IMR-90 (cell line): ENCODE measurements around the gene CNNM3. TPM values are rescaled to one million over a fixed set of nuclear protein-coding genes. Genes with fewer than 3 reads are reported as not detected.

Experiments used
- ATAC-seq: fragments of 200-7000 bp; cut with Tn5 transposase; 2 replicates; pipeline ENCODE4 v1.9.1; 2020; ENCODE audit warnings: low read depth, mild to moderate bottlenecking, moderate library complexity
- BruUV-seq: library from RNA; stranded (reverse); fragments of 400-500 nt; replicated peaks from 2 replicates; lab custom pipeline; 2021; lab: Mats Ljungman, UMichigan
- CTCF ChIA-PET: fragments of 300-600 bp; formaldehyde crosslinking; extraction: SDS; loops from one replicate; lab custom pipeline; 2021; ENCODE audit warnings: antibody characterized with exemption; lab: Yijun Ruan, JAX
- POLR2A ChIA-PET: fragments of 300-600 bp; sonication (Branson Sonifier 250); formaldehyde crosslinking; loops from one replicate; lab custom pipeline; 2022; ENCODE audit warnings: antibody characterized with exemption; ENCODE audit not compliant: unreplicated experiment; lab: Charles Lee
- DNase-seq: peaks from one replicate; pipeline ENCODE4 v3.0.0; 2013
- H2AFZ ChIP-seq: replicated peaks from 2 replicates; pipeline ENCODE3; 2013; ENCODE audit warnings: low read length, mild to moderate bottlenecking; ENCODE audit not compliant: poor library complexity
- H2AK5ac ChIP-seq: 2 replicates; pipeline ENCODE4 v1.6.1; 2013; ENCODE audit warnings: low read depth, low read length, inconsistent platforms
- H2AK9ac ChIP-seq: replicated peaks from 2 replicates; pipeline ENCODE3; 2013; ENCODE audit warnings: mild to moderate bottlenecking, low read depth, low read length, moderate library complexity; ENCODE audit not compliant: poor library complexity
- H2BK120ac ChIP-seq: 2 replicates; pipeline ENCODE4 v1.6.1; 2013; ENCODE audit warnings: low read depth, low read length, inconsistent platforms
- H2BK15ac ChIP-seq: 3 replicates; pipeline ENCODE4 v1.6.1; 2013; ENCODE audit warnings: low read depth, low read length, inconsistent platforms
- H2BK20ac ChIP-seq: 2 replicates; pipeline ENCODE4 v1.6.1; 2013; ENCODE audit warnings: low read depth, mild to moderate bottlenecking, inconsistent platforms, low read length, moderate library complexity
- H2BK5ac ChIP-seq: 2 replicates; pipeline ENCODE4 v1.6.1; 2013; ENCODE audit warnings: mild to moderate bottlenecking, low read depth, low read length, inconsistent platforms; ENCODE audit not compliant: poor library complexity, severe bottlenecking
- H3K14ac ChIP-seq: replicated peaks from 2 replicates; pipeline ENCODE4 v1.6.1; 2013; ENCODE audit warnings: low read depth, low read length, inconsistent platforms
- H3K18ac ChIP-seq: 2 replicates; pipeline ENCODE4 v1.6.1; 2013; ENCODE audit warnings: low read depth, low read length, control low read depth
- H3K23ac ChIP-seq: 2 replicates; pipeline ENCODE4 v1.6.1; 2013; ENCODE audit warnings: low read depth, low read length, inconsistent platforms
- H3K27ac ChIP-seq: 2 replicates; pipeline ENCODE4 v1.5.1; 2013; ENCODE audit warnings: mild to moderate bottlenecking, control low read depth, low read length; ENCODE audit not compliant: insufficient read depth
- H3K27me3 ChIP-seq: 2 replicates; pipeline ENCODE4 v1.6.1; 2013; ENCODE audit warnings: low read length; ENCODE audit not compliant: control insufficient read depth, insufficient read depth
- H3K36me3 ChIP-seq: 2 replicates; pipeline ENCODE4 v1.6.1; 2013; ENCODE audit warnings: low read length, mixed read lengths; ENCODE audit not compliant: control insufficient read depth, insufficient read depth
- H3K4ac ChIP-seq: 2 replicates; pipeline ENCODE4 v1.6.1; 2013; ENCODE audit warnings: low read depth, low read length, inconsistent platforms
- H3K4me1 ChIP-seq: 2 replicates; pipeline ENCODE4 v1.6.1; 2013; ENCODE audit warnings: low read length, mixed read lengths; ENCODE audit not compliant: control insufficient read depth, insufficient read depth
- H3K4me2 ChIP-seq: 2 replicates; pipeline ENCODE4 v1.6.1; 2013; ENCODE audit warnings: low read depth, mild to moderate bottlenecking, control low read depth, low read length, moderate library complexity
- H3K4me3 ChIP-seq: 2 replicates; pipeline ENCODE4 v1.5.1; 2013; ENCODE audit warnings: low read depth, mild to moderate bottlenecking, control low read depth, low read length, moderate library complexity; ENCODE audit not compliant: insufficient read depth
- H3K56ac ChIP-seq: 2 replicates; pipeline ENCODE4 v1.6.1; 2013; ENCODE audit warnings: low read length, inconsistent platforms; ENCODE audit not compliant: insufficient read depth; ENCODE audit errors: extremely low read depth
- H3K79me1 ChIP-seq, 2 experiments: 2 replicates each; pipeline ENCODE4 v1.6.1; 2013; ENCODE audit warnings: low read length in 2 of 2, inconsistent platforms in 1 of 2, low read depth in 1 of 2
- H3K9ac ChIP-seq: 2 replicates; pipeline ENCODE4 v1.6.1; 2013; ENCODE audit warnings: low read depth, low read length, control low read depth
- H3K9me1 ChIP-seq: 2 replicates; pipeline ENCODE4 v1.6.1; 2013; ENCODE audit warnings: low read length, inconsistent platforms; ENCODE audit not compliant: insufficient read depth
- H3K9me3 ChIP-seq: 2 replicates; pipeline ENCODE4 v1.6.1; 2013; ENCODE audit warnings: low read length; ENCODE audit not compliant: control insufficient read depth, insufficient read depth
- H4K20me1 ChIP-seq: 2 replicates; pipeline ENCODE4 v1.6.1; 2013; ENCODE audit warnings: low read length, inconsistent platforms; ENCODE audit not compliant: insufficient read depth
- H4K5ac ChIP-seq: 2 replicates; pipeline ENCODE4 v1.6.1; 2013; ENCODE audit warnings: mild to moderate bottlenecking, low read depth, low read length, control low read depth
- H4K8ac ChIP-seq, 2 experiments: 2 replicates each; pipeline ENCODE4 v1.6.1; 2013; ENCODE audit warnings: low read depth in 2 of 2, low read length in 2 of 2, control low read depth in 1 of 2, inconsistent platforms in 1 of 2
- H4K91ac ChIP-seq: 2 replicates; pipeline ENCODE4 v1.6.1; 2013; ENCODE audit warnings: low read depth, low read length, inconsistent platforms; ENCODE audit not compliant: insufficient read depth
- MAFK ChIP-seq: IDR thresholded peaks from 2 replicates; pipeline ENCODE4 v1.6.1; 2012; ENCODE audit warnings: low read depth, low read length, improper control_type of control experiment
- RAD21 ChIP-seq: IDR thresholded peaks from 2 replicates; pipeline ENCODE4 v1.6.1; 2012; ENCODE audit warnings: low read length, improper control_type of control experiment
- whole genome bisulfite sequencing, 2 experiments: methylation state at CpG; one replicate each; pipeline versions ENCODE4 v1.1.5 to v1.1.7; 2013; ENCODE audit warnings: missing lambda C conversion rate in 2 of 2; ENCODE audit not compliant: insufficient read length in 1 of 2; ENCODE audit errors: extremely low coverage in 2 of 2; 5-methylcytosine and 5-hydroxymethylcytosine counted together
- dilution Hi-C: fragments of 300-500 bp; cut with HindIII; formaldehyde crosslinking; loops from one replicate; pipeline ENCODE4 v1.14.3; 2018; ENCODE audit warnings: low sequenced_read_pairs; ENCODE audit not compliant: unreplicated experiment
- in situ Hi-C: fragments of 300-500 bp; cut with MboI; formaldehyde crosslinking; loops from 3 replicates; pipeline ENCODE4 v1.14.3; 2019; ENCODE audit warnings: low sequenced_read_pairs, inconsistent platforms, mixed read lengths
- intact Hi-C: fragments of 100-400 bp; cut with micrococcal nuclease; formaldehyde crosslinking; loops from 2 replicates; pipeline ENCODE4 v1.10.0; 2022
- polyA plus RNA-seq, 3 experiments: library from polyadenylated mRNA; depleted of rRNA; stranded (reverse); fragments of >200 nt; gene quantifications; 2 replicates each; pipeline ENCODE4 v1.2.3, GENCODE V29; 2012; ENCODE audit warnings: low replicate concordance in 1 of 3
- total RNA-seq: library from RNA; depleted of rRNA; stranded (reverse); fragments of >200 nt; gene quantifications from 2 replicates; pipeline ENCODE4 v1.2.3, GENCODE V29; 2012

The CNNM3 gene
- total and polyA plus RNA-seq, 2 of the 4 experiments (the other 2 are of a cell fraction): 2.3 to 6.1 TPM

DNA sequence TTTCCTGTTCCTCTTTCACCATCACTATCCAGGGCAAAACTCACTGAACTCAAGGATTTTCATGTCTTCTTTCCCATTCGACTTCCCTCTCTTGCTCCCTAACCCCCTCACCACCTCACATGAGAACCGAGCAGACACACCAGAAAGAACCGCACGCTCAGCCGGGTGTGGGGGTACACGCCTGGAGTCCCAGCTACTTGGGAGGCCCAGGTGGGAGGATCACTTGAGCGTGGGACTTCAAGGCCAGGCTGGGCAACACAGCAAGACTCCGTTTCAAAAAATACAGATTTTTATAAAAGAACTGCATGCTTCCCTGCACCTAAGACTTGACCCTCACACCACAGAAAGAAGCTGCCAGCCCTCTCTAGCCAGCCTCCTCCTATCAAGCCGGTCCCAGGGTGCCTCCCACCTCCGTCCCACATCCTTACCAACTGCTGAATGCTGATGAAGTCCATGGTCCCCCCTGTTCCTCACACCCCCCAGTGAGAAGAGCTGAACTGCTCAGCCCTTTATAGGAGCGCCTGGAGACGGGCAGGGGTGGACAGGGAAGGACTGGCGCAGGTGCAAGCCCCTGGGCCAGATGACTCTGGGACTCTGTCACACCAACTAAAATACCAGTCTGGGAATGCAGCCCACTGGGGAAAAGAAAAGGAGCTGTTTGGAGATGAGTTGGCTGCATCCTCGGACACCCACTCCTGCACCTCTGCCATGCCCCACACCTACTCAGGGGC, 27.6 kb downstream of the CNNM3 start, which contains the start of gene ANKRD23:
ANKRD23 (minus strand) TSS at position 484 of the 731 bp plus-strand sequence; CDS start at position 455, 29 bp downstream.
- ATAC-seq (no peak), DNase-seq (no peak)
- Histone ChIP-seq H2BK15ac (no peak within 1 kb of the TSS), H3K23ac (no peak within 1 kb of the TSS), H3K4ac (no peak within 1 kb of the TSS), H3K36me3 (peaks cover 12% of the 10 kb centered on the region), H3K56ac (no peak within 1 kb of the TSS), H2AK5ac (no peak within 1 kb of the TSS), H3K9me1 (no peaks in the 10 kb centered on the region), H2BK120ac (no peak within 1 kb of the TSS), H3K9ac (no peak within 1 kb of the TSS), H2BK5ac (no peak within 1 kb of the TSS), H4K91ac (no peak within 1 kb of the TSS), H3K4me1 (no peaks in the 10 kb centered on the region), H2AFZ (no peak within 1 kb of the TSS), H2AK9ac (no peak within 1 kb of the TSS), H2BK20ac (no peak within 1 kb of the TSS), H3K14ac (no peak within 1 kb of the TSS), H4K8ac (no peak within 1 kb of the TSS), H4K5ac (no peak within 1 kb of the TSS), H4K20me1 (no peaks in the 10 kb centered on the region; the same call in 1 of the 2 replicates), H3K4me2 (no peak within 1 kb of the TSS), H3K4me3 (no peak within 1 kb of the TSS), H3K9me3 (no peaks in the 10 kb centered on the region), H3K27me3 (no peaks in the 10 kb centered on the region), H3K27ac (no peak within 1 kb of the TSS), H3K79me1 (no peaks in the 10 kb centered on the region), H3K18ac (no peak within 1 kb of the TSS)
- TF ChIP-seq RAD21 (no peak), MAFK (no peak)
- ChIA-PET CTCF (no interaction called here), POLR2A (no interaction called here)
- WGBS, 2 experiments: 90% methylated on average over 3 of the region's 14 CpGs; no CpG with 5 or more reads in 1 of the 2 experiments
- dilution Hi-C loops: no loop called here
- BruUV-seq: no TSS peak
- intact Hi-C loops: no loop called here
- in situ Hi-C loops: no loop called here
